HEK293 (cell line): ENCODE results near the gene DUSP19.

Source experiments
- GLI4 ChIP-seq: fragments of 450-650 bp; formaldehyde crosslinking; IDR thresholded peaks from 2 replicates; pipeline ENCODE4 v1.5.1; 2016; ENCODE audit warnings: missing biosample characterization, missing genetic modification characterization
- KLF7 ChIP-seq: fragments of 450-650 bp; formaldehyde crosslinking; IDR thresholded peaks from 2 replicates; pipeline ENCODE4 v1.5.1; 2016; ENCODE audit warnings: missing biosample characterization, missing genetic modification characterization, borderline replicate concordance
- MYNN ChIP-seq: fragments of 450-650 bp; formaldehyde crosslinking; IDR thresholded peaks from 2 replicates; pipeline ENCODE4 v1.5.1; 2016; ENCODE audit warnings: missing biosample characterization, missing genetic modification characterization, borderline replicate concordance
- RBAK ChIP-seq: fragments of 450-650 bp; formaldehyde crosslinking; IDR thresholded peaks from 2 replicates; pipeline ENCODE4 v1.5.1; 2016; ENCODE audit warnings: missing biosample characterization, missing genetic modification characterization
- SETDB1 ChIP-seq: IDR thresholded peaks from one replicate; pipeline ENCODE4 v1.6.1; 2017; ENCODE audit warnings: mild to moderate bottlenecking, low read length, moderate library complexity, mixed read lengths; ENCODE audit not compliant: insufficient read length
- ZFP41 ChIP-seq: fragments of 450-650 bp; formaldehyde crosslinking; IDR thresholded peaks from 2 replicates; pipeline ENCODE4 v1.5.1; 2016; ENCODE audit warnings: missing biosample characterization, missing genetic modification characterization, borderline replicate concordance
- ZNF112 ChIP-seq: fragments of 450-650 bp; formaldehyde crosslinking; IDR thresholded peaks from 2 replicates; pipeline ENCODE4 v1.5.0; 2017; ENCODE audit warnings: missing biosample characterization, missing genetic modification characterization
- ZNF169 ChIP-seq: fragments of 450-650 bp; formaldehyde crosslinking; IDR thresholded peaks from 2 replicates; pipeline ENCODE4 v1.5.1; 2016; ENCODE audit warnings: missing biosample characterization, missing genetic modification characterization
- ZNF266 ChIP-seq: fragments of 450-650 bp; formaldehyde crosslinking; IDR thresholded peaks from 2 replicates; pipeline ENCODE4 v1.5.1; 2016; ENCODE audit warnings: missing biosample characterization, missing genetic modification characterization, low read depth
- ZNF274 ChIP-seq, 2 experiments: fragments of 200-500 bp in 1 of 2; fragments of 450-650 bp in 1 of 2; sonication (Bioruptor generic) in 1 of 2; formaldehyde crosslinking in 1 of 2; IDR thresholded peaks; 2 replicates each; pipeline versions ENCODE4 v1.5.1 to v1.6.1; 2014 to 2016; ENCODE audit warnings: borderline replicate concordance in 1 of 2, inconsistent platforms in 1 of 2, low read length in 1 of 2, missing biosample characterization in 1 of 2, missing genetic modification characterization in 1 of 2
- ZNF324 ChIP-seq: fragments of 450-650 bp; formaldehyde crosslinking; IDR thresholded peaks from 2 replicates; pipeline ENCODE4 v1.5.1; 2016; ENCODE audit warnings: missing biosample characterization, missing genetic modification characterization
- ZNF354C ChIP-seq: fragments of 450-650 bp; formaldehyde crosslinking; IDR thresholded peaks from 2 replicates; pipeline ENCODE4 v1.5.1; 2016; ENCODE audit warnings: missing biosample characterization, missing genetic modification characterization, low read depth, borderline replicate concordance
- ZNF404 ChIP-seq: fragments of 450-650 bp; formaldehyde crosslinking; IDR thresholded peaks from 2 replicates; pipeline ENCODE4 v1.5.1; 2017; ENCODE audit warnings: missing biosample characterization, missing genetic modification characterization
- ZNF426 ChIP-seq: fragments of 450-650 bp; formaldehyde crosslinking; IDR thresholded peaks from 2 replicates; pipeline ENCODE4 v1.5.1; 2017; ENCODE audit warnings: missing biosample characterization, missing genetic modification characterization, mild to moderate bottlenecking, inconsistent platforms, moderate library complexity
- ZNF433 ChIP-seq: fragments of 450-650 bp; formaldehyde crosslinking; IDR thresholded peaks from 2 replicates; pipeline ENCODE4 v1.5.1; 2016; ENCODE audit warnings: missing biosample characterization, missing genetic modification characterization, low read depth
- ZNF473 ChIP-seq: fragments of 450-650 bp; formaldehyde crosslinking; IDR thresholded peaks from 2 replicates; pipeline ENCODE4 v1.5.1; 2017; ENCODE audit warnings: missing biosample characterization, missing genetic modification characterization
- ZNF544 ChIP-seq: fragments of 450-650 bp; formaldehyde crosslinking; IDR thresholded peaks from 2 replicates; pipeline ENCODE4 v1.5.0; 2017; ENCODE audit warnings: missing biosample characterization, missing genetic modification characterization
- ZNF600 ChIP-seq: fragments of 450-650 bp; formaldehyde crosslinking; IDR thresholded peaks from 2 replicates; pipeline ENCODE4 v1.5.1; 2016; ENCODE audit warnings: missing biosample characterization, missing genetic modification characterization
- ZNF624 ChIP-seq: fragments of 450-650 bp; formaldehyde crosslinking; IDR thresholded peaks from 2 replicates; pipeline ENCODE4 v1.5.1; 2017; ENCODE audit warnings: missing biosample characterization, missing genetic modification characterization
- ZNF768 ChIP-seq: fragments of 450-650 bp; formaldehyde crosslinking; IDR thresholded peaks from 2 replicates; pipeline ENCODE4 v1.5.1; 2018; ENCODE audit warnings: missing biosample characterization, mild to moderate bottlenecking, missing genetic modification characterization
- ZNF837 ChIP-seq: fragments of 450-650 bp; formaldehyde crosslinking; IDR thresholded peaks from 2 replicates; pipeline ENCODE4 v1.5.1; 2016; ENCODE audit warnings: missing biosample characterization, missing genetic modification characterization
- ZNF843 ChIP-seq: fragments of 450-650 bp; formaldehyde crosslinking; IDR thresholded peaks from 2 replicates; pipeline ENCODE4 v1.5.1; 2016; ENCODE audit warnings: missing biosample characterization, missing genetic modification characterization
- TF ChIP-seq, protein P1 (sequence below): fragments of 450-650 bp; formaldehyde crosslinking; IDR thresholded peaks from 2 replicates; pipeline ENCODE4 v1.5.1; 2016; ENCODE audit warnings: missing biosample characterization, missing genetic modification characterization
- TF ChIP-seq, protein P2 (sequence below): fragments of 450-650 bp; formaldehyde crosslinking; IDR thresholded peaks from 2 replicates; pipeline ENCODE4 v1.5.1; 2017; ENCODE audit warnings: missing biosample characterization, missing genetic modification characterization
- TF ChIP-seq, protein P3 (sequence below): fragments of 450-650 bp; formaldehyde crosslinking; IDR thresholded peaks from 2 replicates; pipeline ENCODE4 v1.5.1; 2016; ENCODE audit warnings: missing biosample characterization, missing genetic modification characterization
- TF ChIP-seq, protein P4 (sequence below): fragments of 450-650 bp; formaldehyde crosslinking; IDR thresholded peaks from 2 replicates; pipeline ENCODE4 v1.5.1; 2016; ENCODE audit warnings: missing biosample characterization, missing genetic modification characterization
- TF ChIP-seq, protein P5 (sequence below): fragments of 450-650 bp; formaldehyde crosslinking; IDR thresholded peaks from 2 replicates; pipeline ENCODE4 v1.5.1; 2016; ENCODE audit warnings: missing biosample characterization, missing genetic modification characterization
- TF ChIP-seq, protein P6 (sequence below): fragments of 450-650 bp; formaldehyde crosslinking; IDR thresholded peaks from 2 replicates; pipeline ENCODE4 v1.5.1; 2016; ENCODE audit warnings: missing biosample characterization, missing genetic modification characterization

DUSP19 gene

DNA sequence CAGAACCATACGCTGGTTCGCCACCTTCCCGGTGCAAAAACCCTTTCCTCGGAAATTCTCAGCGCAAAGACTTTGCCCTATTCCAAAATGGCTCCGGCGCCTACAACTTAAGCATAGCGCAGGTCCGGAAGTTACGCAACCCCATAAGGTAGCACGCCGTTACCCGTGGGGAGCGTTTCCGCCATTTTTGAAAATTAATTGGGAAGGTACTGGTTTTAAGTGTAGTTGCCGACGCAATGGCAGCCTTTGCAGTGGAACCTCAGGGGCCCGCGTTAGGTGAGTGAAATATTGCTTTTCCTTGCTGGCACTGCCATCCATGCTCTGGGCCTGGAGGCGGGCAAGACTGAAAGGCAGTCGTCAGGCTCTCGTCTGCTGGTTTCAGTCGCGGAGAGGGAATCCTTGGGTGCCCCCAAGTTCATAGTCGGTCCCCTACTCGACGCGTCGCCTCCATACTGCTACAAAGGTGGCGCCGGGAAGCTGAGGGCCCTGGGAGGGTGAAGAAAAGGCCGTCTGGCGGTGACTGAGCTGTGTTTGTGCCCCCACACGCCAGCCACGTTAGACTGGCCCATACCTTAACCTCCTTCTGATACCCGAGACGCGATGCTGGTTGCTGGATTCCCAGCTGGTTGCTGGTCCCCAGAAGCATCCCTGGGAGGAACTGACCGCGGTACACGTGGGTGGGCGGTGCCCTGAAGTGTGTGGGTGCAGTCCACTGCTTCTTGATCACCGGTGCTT lies 45.8 kb downstream of the DUSP19 start, which contains the start of gene NUP35 (continued):
- TF ChIP-seq, protein P1, sequence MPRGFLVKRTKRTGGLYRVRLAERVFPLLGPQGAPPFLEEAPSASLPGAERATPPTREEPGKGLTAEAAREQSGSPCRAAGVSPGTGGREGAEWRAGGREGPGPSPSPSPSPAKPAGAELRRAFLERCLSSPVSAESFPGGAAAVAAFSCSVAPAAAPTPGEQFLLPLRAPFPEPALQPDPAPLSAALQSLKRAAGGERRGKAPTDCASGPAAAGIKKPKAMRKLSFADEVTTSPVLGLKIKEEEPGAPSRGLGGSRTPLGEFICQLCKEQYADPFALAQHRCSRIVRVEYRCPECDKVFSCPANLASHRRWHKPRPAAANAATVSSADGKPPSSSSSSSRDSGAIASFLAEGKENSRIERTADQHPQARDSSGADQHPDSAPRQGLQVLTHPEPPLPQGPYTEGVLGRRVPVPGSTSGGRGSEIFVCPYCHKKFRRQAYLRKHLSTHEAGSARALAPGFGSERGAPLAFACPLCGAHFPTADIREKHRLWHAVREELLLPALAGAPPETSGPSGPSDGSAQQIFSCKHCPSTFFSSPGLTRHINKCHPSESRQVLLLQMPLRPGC (tag by site-specific recombination): no peak
- TF ChIP-seq, protein P2, sequence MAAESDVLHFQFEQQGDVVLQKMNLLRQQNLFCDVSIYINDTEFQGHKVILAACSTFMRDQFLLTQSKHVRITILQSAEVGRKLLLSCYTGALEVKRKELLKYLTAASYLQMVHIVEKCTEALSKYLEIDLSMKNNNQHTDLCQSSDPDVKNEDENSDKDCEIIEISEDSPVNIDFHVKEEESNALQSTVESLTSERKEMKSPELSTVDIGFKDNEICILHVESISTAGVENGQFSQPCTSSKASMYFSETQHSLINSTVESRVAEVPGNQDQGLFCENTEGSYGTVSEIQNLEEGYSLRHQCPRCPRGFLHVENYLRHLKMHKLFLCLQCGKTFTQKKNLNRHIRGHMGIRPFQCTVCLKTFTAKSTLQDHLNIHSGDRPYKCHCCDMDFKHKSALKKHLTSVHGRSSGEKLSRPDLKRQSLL (tag by site-specific recombination): no peak
- TF ChIP-seq ZNF404 (no peak), ZNF324 (tag by site-specific recombination) (no peak), ZNF473 (tag by site-specific recombination) (no peak), ZNF274 (IDR thresholded peaks at IDR 0.05; ENCODE audit: low read length) (no peak), ZNF274 (tag by site-specific recombination; IDR thresholded peaks at IDR 0.05; ENCODE audit: borderline replicate concordance) (no peak), ZNF433 (tag by site-specific recombination) (no peak), KLF7 (peak; percentile 60; the same call in 1 of the 2 replicates), ZNF112 (tag by site-specific recombination) (no peak), ZNF426 (tag by site-specific recombination) (no peak), ZNF544 (tag by site-specific recombination) (no peak), ZFP41 (tag by site-specific recombination) (no peak), ZNF600 (0 out of 2 replicates have a peak, but pooled peaks have one; percentile 46), SETDB1 (no peak), ZNF169 (no peak), RBAK (no peak), ZNF837 (tag by site-specific recombination) (no peak), GLI4 (tag by site-specific recombination) (no peak), ZNF266 (tag by site-specific recombination) (no peak), ZNF354C (tag by site-specific recombination) (no peak), ZNF843 (tag by site-specific recombination) (no peak), MYNN (tag by site-specific recombination) (no peak), ZNF624 (tag by site-specific recombination) (no peak), ZNF768 (tag by site-specific recombination) (no peak)
- TF ChIP-seq, protein P3, sequence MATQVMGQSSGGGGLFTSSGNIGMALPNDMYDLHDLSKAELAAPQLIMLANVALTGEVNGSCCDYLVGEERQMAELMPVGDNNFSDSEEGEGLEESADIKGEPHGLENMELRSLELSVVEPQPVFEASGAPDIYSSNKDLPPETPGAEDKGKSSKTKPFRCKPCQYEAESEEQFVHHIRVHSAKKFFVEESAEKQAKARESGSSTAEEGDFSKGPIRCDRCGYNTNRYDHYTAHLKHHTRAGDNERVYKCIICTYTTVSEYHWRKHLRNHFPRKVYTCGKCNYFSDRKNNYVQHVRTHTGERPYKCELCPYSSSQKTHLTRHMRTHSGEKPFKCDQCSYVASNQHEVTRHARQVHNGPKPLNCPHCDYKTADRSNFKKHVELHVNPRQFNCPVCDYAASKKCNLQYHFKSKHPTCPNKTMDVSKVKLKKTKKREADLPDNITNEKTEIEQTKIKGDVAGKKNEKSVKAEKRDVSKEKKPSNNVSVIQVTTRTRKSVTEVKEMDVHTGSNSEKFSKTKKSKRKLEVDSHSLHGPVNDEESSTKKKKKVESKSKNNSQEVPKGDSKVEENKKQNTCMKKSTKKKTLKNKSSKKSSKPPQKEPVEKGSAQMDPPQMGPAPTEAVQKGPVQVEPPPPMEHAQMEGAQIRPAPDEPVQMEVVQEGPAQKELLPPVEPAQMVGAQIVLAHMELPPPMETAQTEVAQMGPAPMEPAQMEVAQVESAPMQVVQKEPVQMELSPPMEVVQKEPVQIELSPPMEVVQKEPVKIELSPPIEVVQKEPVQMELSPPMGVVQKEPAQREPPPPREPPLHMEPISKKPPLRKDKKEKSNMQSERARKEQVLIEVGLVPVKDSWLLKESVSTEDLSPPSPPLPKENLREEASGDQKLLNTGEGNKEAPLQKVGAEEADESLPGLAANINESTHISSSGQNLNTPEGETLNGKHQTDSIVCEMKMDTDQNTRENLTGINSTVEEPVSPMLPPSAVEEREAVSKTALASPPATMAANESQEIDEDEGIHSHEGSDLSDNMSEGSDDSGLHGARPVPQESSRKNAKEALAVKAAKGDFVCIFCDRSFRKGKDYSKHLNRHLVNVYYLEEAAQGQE (tag by site-specific recombination): peak; percentile 90
- TF ChIP-seq, protein P4, sequence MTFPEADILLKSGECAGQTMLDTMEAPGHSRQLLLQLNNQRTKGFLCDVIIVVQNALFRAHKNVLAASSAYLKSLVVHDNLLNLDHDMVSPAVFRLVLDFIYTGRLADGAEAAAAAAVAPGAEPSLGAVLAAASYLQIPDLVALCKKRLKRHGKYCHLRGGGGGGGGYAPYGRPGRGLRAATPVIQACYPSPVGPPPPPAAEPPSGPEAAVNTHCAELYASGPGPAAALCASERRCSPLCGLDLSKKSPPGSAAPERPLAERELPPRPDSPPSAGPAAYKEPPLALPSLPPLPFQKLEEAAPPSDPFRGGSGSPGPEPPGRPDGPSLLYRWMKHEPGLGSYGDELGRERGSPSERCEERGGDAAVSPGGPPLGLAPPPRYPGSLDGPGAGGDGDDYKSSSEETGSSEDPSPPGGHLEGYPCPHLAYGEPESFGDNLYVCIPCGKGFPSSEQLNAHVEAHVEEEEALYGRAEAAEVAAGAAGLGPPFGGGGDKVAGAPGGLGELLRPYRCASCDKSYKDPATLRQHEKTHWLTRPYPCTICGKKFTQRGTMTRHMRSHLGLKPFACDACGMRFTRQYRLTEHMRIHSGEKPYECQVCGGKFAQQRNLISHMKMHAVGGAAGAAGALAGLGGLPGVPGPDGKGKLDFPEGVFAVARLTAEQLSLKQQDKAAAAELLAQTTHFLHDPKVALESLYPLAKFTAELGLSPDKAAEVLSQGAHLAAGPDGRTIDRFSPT (tag by site-specific recombination): peak; percentile 61
- TF ChIP-seq, protein P5, sequence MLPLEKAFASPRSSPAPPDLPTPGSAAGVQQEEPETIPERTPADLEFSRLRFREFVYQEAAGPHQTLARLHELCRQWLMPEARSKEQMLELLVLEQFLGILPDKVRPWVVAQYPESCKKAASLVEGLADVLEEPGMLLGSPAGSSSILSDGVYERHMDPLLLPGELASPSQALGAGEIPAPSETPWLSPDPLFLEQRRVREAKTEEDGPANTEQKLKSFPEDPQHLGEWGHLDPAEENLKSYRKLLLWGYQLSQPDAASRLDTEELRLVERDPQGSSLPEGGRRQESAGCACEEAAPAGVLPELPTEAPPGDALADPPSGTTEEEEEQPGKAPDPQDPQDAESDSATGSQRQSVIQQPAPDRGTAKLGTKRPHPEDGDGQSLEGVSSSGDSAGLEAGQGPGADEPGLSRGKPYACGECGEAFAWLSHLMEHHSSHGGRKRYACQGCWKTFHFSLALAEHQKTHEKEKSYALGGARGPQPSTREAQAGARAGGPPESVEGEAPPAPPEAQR: no peak
- TF ChIP-seq, protein P6, sequence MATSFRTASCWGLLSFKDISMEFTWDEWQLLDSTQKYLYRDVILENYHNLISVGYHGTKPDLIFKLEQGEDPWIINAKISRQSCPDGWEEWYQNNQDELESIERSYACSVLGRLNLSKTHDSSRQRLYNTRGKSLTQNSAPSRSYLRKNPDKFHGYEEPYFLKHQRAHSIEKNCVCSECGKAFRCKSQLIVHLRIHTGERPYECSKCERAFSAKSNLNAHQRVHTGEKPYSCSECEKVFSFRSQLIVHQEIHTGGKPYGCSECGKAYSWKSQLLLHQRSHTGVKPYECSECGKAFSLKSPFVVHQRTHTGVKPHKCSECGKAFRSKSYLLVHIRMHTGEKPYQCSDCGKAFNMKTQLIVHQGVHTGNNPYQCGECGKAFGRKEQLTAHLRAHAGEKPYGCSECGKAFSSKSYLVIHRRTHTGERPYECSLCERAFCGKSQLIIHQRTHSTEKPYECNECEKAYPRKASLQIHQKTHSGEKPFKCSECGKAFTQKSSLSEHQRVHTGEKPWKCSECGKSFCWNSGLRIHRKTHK (tag by site-specific recombination): no peak
